Esophagus muscularis mucosa (tissue), 3 donors: ENCODE measurements around the gene GINS1.

Source experiments
- CTCF ChIP-seq, 3 experiments: fragments of 200-600 bp in 2 of 3; fragments of 450-650 bp in 1 of 3; sonication (generic) in 2 of 3; IDR thresholded peaks; one replicate each; pipeline ENCODE4 v1.5.1; 2017 to 2019; ENCODE audit warnings: antibody characterized with exemption in 3 of 3, mild to moderate bottlenecking in 2 of 3, moderate library complexity in 1 of 3
- POLR2A ChIP-seq: fragments of 450-650 bp; IDR thresholded peaks from one replicate; pipeline ENCODE4 v1.6.1; 2017; ENCODE audit warnings: antibody characterized with exemption, moderate library complexity, mild to moderate bottlenecking, low read depth
- POLR2AphosphoS5 ChIP-seq, 2 donors: sonication (generic); formaldehyde crosslinking; IDR thresholded peaks; one replicate each; pipeline ENCODE4 v1.6.1; 2017; ENCODE audit warnings: antibody characterized with exemption in 2 of 2

GRCh38 chr20:25486377-25486776 lies 78.9 kb downstream of the GINS1 start:
- TF ChIP-seq CTCF (IDR thresholded peaks at IDR 0.05) (no peak), POLR2AphosphoS5 (IDR thresholded peaks at IDR 0.05) (no peak), POLR2A (no peak)
